ENCODE results near the gene TPP2. TPM values are rescaled to one million over a fixed set of nuclear protein-coding genes. Genes with fewer than 3 reads are reported as not detected.

Gene TPP2
- total RNA-seq, 1 experiment from 2014 or later = 58.9 TPM

- no peaks in the 10 kb centered on the region for H3K9me3 ChIP-seq
- Mint-ChIP-seq H3K4me1 (ENCODE audit: low read depth, unreplicated experiment) (no peaks in the 10 kb centered on the region), H3K27me3 (ENCODE audit: insufficient read depth, unreplicated experiment) (peaks cover 20% of the 10 kb centered on the region), H3K36me3 (ENCODE audit: insufficient read depth, unreplicated experiment) (no peaks in the 10 kb centered on the region), H3K27ac (ENCODE audit: unreplicated experiment) (no peak overlapping the region), H3K4me3 (ENCODE audit: unreplicated experiment) (no peak overlapping the region), H3K9me3 (ENCODE audit: unreplicated experiment) (no peaks in the 10 kb centered on the region)
- no TSS peak for BruUV-seq (replicated peaks)
- ChIA-PET POLR2A (no interaction called here), CTCF (interaction anchor here (1.3 kb wide), 1 partner anchor 10 kb away, joined by 4 read pairs; no protein-coding TSS in a partner anchor)
- no peaks in the 10 kb centered on the region for H3K36me3 ChIP-seq (ENCODE audit: control insufficient read depth, insufficient read depth, low read length)
- no peaks in the 10 kb centered on the region for H3K4me1 ChIP-seq
- no peak for DNase-seq
- peaks cover 6% of the 10 kb centered on the region for H3K27me3 ChIP-seq (replicated peaks; ENCODE audit: control insufficient read depth, insufficient read depth, low read length)
- TF ChIP-seq CTCF (IDR thresholded peaks at IDR 0.05; ENCODE audit: insufficient read depth in 1 of 2, low read depth in 1 of 2, low read length in 1 of 2, severe bottlenecking in 1 of 2, unreplicated experiment in 1 of 2) = no peak
- no peak overlapping the region for H3K4me3 ChIP-seq (ENCODE audit: low read depth, low read length)
- intact Hi-C loops (cut with micrococcal nuclease; ENCODE audit: unreplicated experiment) = no loop called here
Measured at GRCh38 chr13:102566513-102566912, 30.3 kb upstream of the TPP2 start.

GRCh38 chr13:102567857-102568256 lies 28.9 kb upstream of the TPP2 start:
- Histone ChIP-seq H3K27me3 (replicated peaks; ENCODE audit: control insufficient read depth, insufficient read depth, low read length) (peaks cover 6% of the 10 kb centered on the region), H3K4me1 (no peaks in the 10 kb centered on the region), H3K4me3 (ENCODE audit: low read depth, low read length) (no peak overlapping the region), H3K36me3 (ENCODE audit: control insufficient read depth, insufficient read depth, low read length) (no peaks in the 10 kb centered on the region), H3K9me3 (no peaks in the 10 kb centered on the region)
- CTCF ChIA-PET = interaction anchor here (1.3 kb wide), 1 partner anchor 12 kb away, joined by 4 read pairs; no protein-coding TSS in a partner anchor
- POLR2A ChIA-PET = no interaction called here
- no peak overlapping the region for H3K27ac Mint-ChIP-seq (ENCODE audit: unreplicated experiment)
- H3K36me3 Mint-ChIP-seq (ENCODE audit: insufficient read depth, unreplicated experiment) = no peaks in the 10 kb centered on the region
- no peak for TF ChIP-seq CTCF (IDR thresholded peaks at IDR 0.05; ENCODE audit: insufficient read depth in 1 of 2, low read depth in 1 of 2, low read length in 1 of 2, severe bottlenecking in 1 of 2, unreplicated experiment in 1 of 2)
- no TSS peak for BruUV-seq (replicated peaks)
- intact Hi-C loops (cut with micrococcal nuclease; ENCODE audit: unreplicated experiment) = no loop called here
- no peaks in the 10 kb centered on the region for H3K4me1 Mint-ChIP-seq (ENCODE audit: low read depth, unreplicated experiment)
- H3K27me3 Mint-ChIP-seq (ENCODE audit: insufficient read depth, unreplicated experiment) = peaks cover 16% of the 10 kb centered on the region
- no peaks in the 10 kb centered on the region for H3K9me3 Mint-ChIP-seq (ENCODE audit: unreplicated experiment)
- H3K4me3 Mint-ChIP-seq (ENCODE audit: unreplicated experiment) = no peak overlapping the region
- no peak for DNase-seq

GRCh38 chr13:102569488-102569887 lies 27.3 kb upstream of the TPP2 start:
- POLR2A ChIA-PET = no interaction called here
- peaks cover 6% of the 10 kb centered on the region for H3K27me3 ChIP-seq (replicated peaks; ENCODE audit: control insufficient read depth, insufficient read depth, low read length)
- intact Hi-C loops (cut with micrococcal nuclease; ENCODE audit: unreplicated experiment) = no loop called here

More at GRCh38 chr13:102569488-102569887, 27.3 kb upstream of the TPP2 start:
- Mint-ChIP-seq H3K36me3 (ENCODE audit: insufficient read depth, unreplicated experiment) (no peaks in the 10 kb centered on the region), H3K9me3 (ENCODE audit: unreplicated experiment) (no peaks in the 10 kb centered on the region), H3K27me3 (ENCODE audit: insufficient read depth, unreplicated experiment) (peaks cover 30% of the 10 kb centered on the region), H3K4me1 (ENCODE audit: low read depth, unreplicated experiment) (no peaks in the 10 kb centered on the region), H3K27ac (ENCODE audit: unreplicated experiment) (no peak overlapping the region), H3K4me3 (ENCODE audit: unreplicated experiment) (no peak overlapping the region)
- no peak for TF ChIP-seq CTCF (IDR thresholded peaks at IDR 0.05; ENCODE audit: insufficient read depth in 1 of 2, low read depth in 1 of 2, low read length in 1 of 2, severe bottlenecking in 1 of 2, unreplicated experiment in 1 of 2)
- no peak for DNase-seq
- H3K36me3 ChIP-seq (ENCODE audit: control insufficient read depth, insufficient read depth, low read length) = no peaks in the 10 kb centered on the region
- H3K4me1 ChIP-seq = no peaks in the 10 kb centered on the region
- H3K9me3 ChIP-seq = no peaks in the 10 kb centered on the region
- no peak overlapping the region for H3K4me3 ChIP-seq (ENCODE audit: low read depth, low read length)
- no TSS peak for BruUV-seq (replicated peaks)
- CTCF ChIA-PET = interaction anchor here (0.7 kb wide), 1 partner anchor 281 kb away, joined by 3 read pairs; no protein-coding TSS in a partner anchor
